ENCODE measurements around the gene FCRL4. TPM values are rescaled to one million over a fixed set of nuclear protein-coding genes. Genes with fewer than 3 reads are reported as not detected.

The FCRL4 gene
- total RNA-seq, 1 donor from 2014 or later: not detected

GRCh38 chr1:157626099-157626498, 28.2 kb upstream of the FCRL4 start:
- no peaks in the 10 kb centered on the region for H3K4me1 Mint-ChIP-seq (ENCODE audit: low read depth)
- TF ChIP-seq CTCF (IDR thresholded peaks at IDR 0.05; ENCODE audit: unreplicated experiment): peak; percentile 41
- H3K9me3 Mint-ChIP-seq (ENCODE audit: low read depth): no peaks in the 10 kb centered on the region
- no peak for DNase-seq (ENCODE audit: low spot score, unreplicated experiment)
- peaks cover 24% of the 10 kb centered on the region for H3K27me3 Mint-ChIP-seq
- no peaks in the 10 kb centered on the region for H3K36me3 Mint-ChIP-seq (ENCODE audit: insufficient read depth)
- H3K4me3 Mint-ChIP-seq (ENCODE audit: low read depth): no peak overlapping the region
- H3K27ac Mint-ChIP-seq: no peak overlapping the region

GRCh38 chr1:157624471-157624870, 26.6 kb upstream of the FCRL4 start:
- Mint-ChIP-seq H3K36me3 (ENCODE audit: insufficient read depth) (no peaks in the 10 kb centered on the region), H3K27ac (no peak overlapping the region), H3K27me3 (peaks cover 13% of the 10 kb centered on the region), H3K4me1 (ENCODE audit: low read depth) (no peaks in the 10 kb centered on the region), H3K9me3 (ENCODE audit: low read depth) (no peaks in the 10 kb centered on the region), H3K4me3 (ENCODE audit: low read depth) (no peak overlapping the region)
- TF ChIP-seq CTCF (IDR thresholded peaks at IDR 0.05; ENCODE audit: unreplicated experiment): no peak
- DNase-seq (ENCODE audit: low spot score, unreplicated experiment): no peak

- Mint-ChIP-seq H3K4me3 (ENCODE audit: low read depth) (no peak overlapping the region), H3K4me1 (ENCODE audit: low read depth) (peaks cover 10% of the 10 kb centered on the region), H3K9me3 (ENCODE audit: low read depth) (no peaks in the 10 kb centered on the region), H3K27ac (no peak overlapping the region), H3K27me3 (peaks cover 9% of the 10 kb centered on the region), H3K36me3 (ENCODE audit: insufficient read depth) (no peaks in the 10 kb centered on the region)
- TF ChIP-seq CTCF (IDR thresholded peaks at IDR 0.05; ENCODE audit: unreplicated experiment): no peak
- DNase-seq (ENCODE audit: low spot score, unreplicated experiment): no peak
Observed at GRCh38 chr1:157622471-157622870, 24.6 kb upstream of the FCRL4 start.

- DNase-seq (ENCODE audit: low spot score, unreplicated experiment): no peak
- peaks cover 4% of the 10 kb centered on the region for H3K27me3 Mint-ChIP-seq
- H3K27ac Mint-ChIP-seq: peak overlapping the region; percentile 23
- H3K4me1 Mint-ChIP-seq (ENCODE audit: low read depth): peaks cover 10% of the 10 kb centered on the region
- H3K4me3 Mint-ChIP-seq (ENCODE audit: low read depth): no peak overlapping the region
- no peak for TF ChIP-seq CTCF (IDR thresholded peaks at IDR 0.05; ENCODE audit: unreplicated experiment)
- H3K9me3 Mint-ChIP-seq (ENCODE audit: low read depth): no peaks in the 10 kb centered on the region
- no peaks in the 10 kb centered on the region for H3K36me3 Mint-ChIP-seq (ENCODE audit: insufficient read depth)
Observed at GRCh38 chr1:157618190-157618589, 20.3 kb upstream of the FCRL4 start.

- Mint-ChIP-seq H3K27me3 (peaks cover 9% of the 10 kb centered on the region), H3K9me3 (ENCODE audit: low read depth) (no peaks in the 10 kb centered on the region), H3K36me3 (ENCODE audit: insufficient read depth) (no peaks in the 10 kb centered on the region), H3K27ac (no peak overlapping the region), H3K4me1 (ENCODE audit: low read depth) (no peaks in the 10 kb centered on the region), H3K4me3 (ENCODE audit: low read depth) (no peak overlapping the region)
- TF ChIP-seq CTCF (IDR thresholded peaks at IDR 0.05; ENCODE audit: unreplicated experiment): no peak
- DNase-seq (ENCODE audit: low spot score, unreplicated experiment): no peak
Observed at GRCh38 chr1:157600236-157600635, 2.4 kb upstream of the FCRL4 start.
